Measurements from ENCODE around the gene PAK4.

GRCh38 chr19:39146686-39147450 lies 21.3 kb downstream of the PAK4 start:
- TF ChIP-seq CTCF (IDR thresholded peaks at IDR 0.05; ENCODE audit: insufficient read depth, low read length, poor library complexity, severe bottlenecking), result no peak
- TF ChIP-seq EZH2phosphoT487 (conservative IDR thresholded peaks at IDR 0.05; ENCODE audit: low read length), result no peak

Measured in SU-DHL-6 (cell line).